Astrocyte (in vitro differentiated cells and primary cell): ENCODE data around the gene MCTP1.

Experiments used
- EZH2 ChIP-seq: IDR thresholded peaks from 2 replicates; pipeline ENCODE4 v1.6.1; 2012; ENCODE audit warnings: mild to moderate bottlenecking, low read length, inconsistent platforms; ENCODE audit not compliant: insufficient read depth
- TF ChIP-seq, protein P1 (sequence below): IDR thresholded peaks from 2 replicates; pipeline ENCODE4 v1.5.1; 2011; ENCODE audit warnings: low read depth, mild to moderate bottlenecking, inconsistent platforms, low read length, moderate library complexity; ENCODE audit not compliant: insufficient read depth

DNA sequence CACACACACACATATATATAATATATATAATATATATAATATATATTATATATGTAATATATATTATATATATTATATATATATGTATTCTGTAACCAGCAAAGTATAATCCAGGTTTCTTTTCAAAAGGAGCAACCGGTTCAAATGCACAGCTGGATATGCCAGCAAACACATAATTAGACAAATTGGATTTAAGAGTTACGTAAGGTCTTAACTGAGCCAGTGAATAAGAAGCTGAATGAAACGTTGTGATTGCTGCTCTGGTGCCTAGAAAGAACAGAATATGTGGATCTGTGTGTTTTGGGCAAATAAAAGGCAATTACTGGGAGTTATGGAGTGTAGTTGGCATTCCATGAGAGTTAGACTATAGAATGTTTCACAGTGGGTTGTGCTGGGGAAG, 488.3 kb downstream of the MCTP1 start:
- TF ChIP-seq, protein P1, sequence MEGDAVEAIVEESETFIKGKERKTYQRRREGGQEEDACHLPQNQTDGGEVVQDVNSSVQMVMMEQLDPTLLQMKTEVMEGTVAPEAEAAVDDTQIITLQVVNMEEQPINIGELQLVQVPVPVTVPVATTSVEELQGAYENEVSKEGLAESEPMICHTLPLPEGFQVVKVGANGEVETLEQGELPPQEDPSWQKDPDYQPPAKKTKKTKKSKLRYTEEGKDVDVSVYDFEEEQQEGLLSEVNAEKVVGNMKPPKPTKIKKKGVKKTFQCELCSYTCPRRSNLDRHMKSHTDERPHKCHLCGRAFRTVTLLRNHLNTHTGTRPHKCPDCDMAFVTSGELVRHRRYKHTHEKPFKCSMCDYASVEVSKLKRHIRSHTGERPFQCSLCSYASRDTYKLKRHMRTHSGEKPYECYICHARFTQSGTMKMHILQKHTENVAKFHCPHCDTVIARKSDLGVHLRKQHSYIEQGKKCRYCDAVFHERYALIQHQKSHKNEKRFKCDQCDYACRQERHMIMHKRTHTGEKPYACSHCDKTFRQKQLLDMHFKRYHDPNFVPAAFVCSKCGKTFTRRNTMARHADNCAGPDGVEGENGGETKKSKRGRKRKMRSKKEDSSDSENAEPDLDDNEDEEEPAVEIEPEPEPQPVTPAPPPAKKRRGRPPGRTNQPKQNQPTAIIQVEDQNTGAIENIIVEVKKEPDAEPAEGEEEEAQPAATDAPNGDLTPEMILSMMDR: no peak
- TF ChIP-seq EZH2: no peak
